Measurements from ENCODE around the gene HINFP. TPM values are rescaled to one million over a fixed set of nuclear protein-coding genes. Genes with fewer than 3 reads are reported as not detected.

HINFP gene
- total and polyA plus RNA-seq, 4 donors, result 10.4 to 24.5 (median 17.8) TPM

DNA sequence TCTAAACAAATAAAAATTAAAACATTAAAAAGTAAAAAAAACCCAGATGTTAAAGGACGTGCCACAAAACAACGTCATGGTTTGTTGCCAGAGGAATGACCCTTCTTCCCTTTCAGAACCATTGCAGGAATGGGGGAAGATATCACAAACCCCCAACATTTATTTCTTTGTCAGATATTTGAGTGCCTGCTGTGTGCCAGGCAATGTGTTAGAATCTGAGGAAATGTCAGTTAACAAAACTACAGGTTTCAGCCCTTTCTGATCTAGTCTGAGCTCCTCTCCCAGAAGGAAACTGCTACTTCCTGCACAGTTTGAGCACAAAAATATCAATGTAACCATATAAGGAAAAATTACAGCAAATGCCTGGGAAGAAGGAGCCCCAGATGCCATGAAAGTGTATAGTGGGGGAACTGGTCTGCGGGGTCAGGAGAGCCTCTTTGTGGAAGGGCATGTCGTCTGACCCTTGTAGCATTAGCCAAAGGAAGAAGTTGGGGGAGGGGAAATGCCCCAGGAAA is 56.8 kb downstream of the HINFP start:
- no peaks in the 10 kb centered on the region for H3K9me3 ChIP-seq (ENCODE audit: control insufficient read depth in 4 of 4, insufficient read depth in 3 of 4, low read length in 3 of 4)
- H3K27me3 ChIP-seq (ENCODE audit: control insufficient read depth in 3 of 3, insufficient read depth in 3 of 3, low read length in 2 of 3), result no peaks in the 10 kb centered on the region
- no peak for DNase-seq
- 51 to 60% methylated on average over 4 of the region's 4 CpGs for WGBS, 2 donors
- H3K9ac ChIP-seq (ENCODE audit: insufficient read depth in 1 of 2, low read length in 2 of 2), result no peak overlapping the region
- no peak for ATAC-seq (ENCODE audit: insufficient read depth, low FRiP score)
- no peak overlapping the region for H3K27ac ChIP-seq (ENCODE audit: low read depth in 1 of 2, low read length in 1 of 2)
- H3K36me3 ChIP-seq (ENCODE audit: control insufficient read depth in 4 of 4, insufficient read depth in 4 of 4, low read length in 4 of 4), result peaks cover 0 to 37% (median 23%) of the 10 kb centered on the region in 4 donors
- H3K4me1 ChIP-seq (ENCODE audit: control insufficient read depth in 5 of 5, insufficient read depth in 5 of 5, low read length in 5 of 5), result no peaks in the 10 kb centered on the region
- no peak overlapping the region for H3K4me3 ChIP-seq
- TF ChIP-seq, protein P1, sequence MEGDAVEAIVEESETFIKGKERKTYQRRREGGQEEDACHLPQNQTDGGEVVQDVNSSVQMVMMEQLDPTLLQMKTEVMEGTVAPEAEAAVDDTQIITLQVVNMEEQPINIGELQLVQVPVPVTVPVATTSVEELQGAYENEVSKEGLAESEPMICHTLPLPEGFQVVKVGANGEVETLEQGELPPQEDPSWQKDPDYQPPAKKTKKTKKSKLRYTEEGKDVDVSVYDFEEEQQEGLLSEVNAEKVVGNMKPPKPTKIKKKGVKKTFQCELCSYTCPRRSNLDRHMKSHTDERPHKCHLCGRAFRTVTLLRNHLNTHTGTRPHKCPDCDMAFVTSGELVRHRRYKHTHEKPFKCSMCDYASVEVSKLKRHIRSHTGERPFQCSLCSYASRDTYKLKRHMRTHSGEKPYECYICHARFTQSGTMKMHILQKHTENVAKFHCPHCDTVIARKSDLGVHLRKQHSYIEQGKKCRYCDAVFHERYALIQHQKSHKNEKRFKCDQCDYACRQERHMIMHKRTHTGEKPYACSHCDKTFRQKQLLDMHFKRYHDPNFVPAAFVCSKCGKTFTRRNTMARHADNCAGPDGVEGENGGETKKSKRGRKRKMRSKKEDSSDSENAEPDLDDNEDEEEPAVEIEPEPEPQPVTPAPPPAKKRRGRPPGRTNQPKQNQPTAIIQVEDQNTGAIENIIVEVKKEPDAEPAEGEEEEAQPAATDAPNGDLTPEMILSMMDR (IDR thresholded peaks at IDR 0.05; ENCODE audit: control extremely low read depth, extremely low read depth), result no peak

GRCh38 chr11:119179342-119179741 is 58.0 kb downstream of the HINFP start:
- ATAC-seq (ENCODE audit: insufficient read depth, low FRiP score) (no peak), DNase-seq (no peak)
- H3K4me3 ChIP-seq, result no peak overlapping the region
- TF ChIP-seq, protein P1 (IDR thresholded peaks at IDR 0.05; ENCODE audit: control extremely low read depth, extremely low read depth), result no peak
- no peaks in the 10 kb centered on the region for H3K4me1 ChIP-seq (ENCODE audit: control insufficient read depth in 5 of 5, insufficient read depth in 5 of 5, low read length in 5 of 5)
- WGBS, 2 donors, result 95 to 96% methylated on average over 6 of the region's 6 CpGs
- H3K36me3 ChIP-seq (ENCODE audit: control insufficient read depth in 4 of 4, insufficient read depth in 4 of 4, low read length in 4 of 4), result peaks cover 0 to 34% (median 23%) of the 10 kb centered on the region in 4 donors
- no peak overlapping the region for H3K9ac ChIP-seq (ENCODE audit: insufficient read depth in 1 of 2, low read length in 2 of 2)
- H3K27ac ChIP-seq (ENCODE audit: low read depth in 1 of 2, low read length in 1 of 2), result no peak overlapping the region
- no peaks in the 10 kb centered on the region for H3K9me3 ChIP-seq (ENCODE audit: control insufficient read depth in 4 of 4, insufficient read depth in 3 of 4, low read length in 3 of 4)
- H3K27me3 ChIP-seq (ENCODE audit: control insufficient read depth in 3 of 3, insufficient read depth in 3 of 3, low read length in 2 of 3), result no peaks in the 10 kb centered on the region

GRCh38 chr11:119179983-119180382 is 58.6 kb downstream of the HINFP start:
- no peaks in the 10 kb centered on the region for H3K9me3 ChIP-seq (ENCODE audit: control insufficient read depth in 4 of 4, insufficient read depth in 3 of 4, low read length in 3 of 4)
- H3K27ac ChIP-seq (ENCODE audit: low read depth in 1 of 2, low read length in 1 of 2), result no peak overlapping the region
- WGBS, 2 donors, result 91% methylated on average over 10 of the region's 10 CpGs
- H3K36me3 ChIP-seq (ENCODE audit: control insufficient read depth in 4 of 4, insufficient read depth in 4 of 4, low read length in 4 of 4), result peaks cover 0 to 28% (median 21%) of the 10 kb centered on the region in 4 donors
- ATAC-seq (ENCODE audit: insufficient read depth, low FRiP score), result no peak
- TF ChIP-seq, protein P1 (IDR thresholded peaks at IDR 0.05; ENCODE audit: control extremely low read depth, extremely low read depth), result no peak
- no peaks in the 10 kb centered on the region for H3K4me1 ChIP-seq (ENCODE audit: control insufficient read depth in 5 of 5, insufficient read depth in 5 of 5, low read length in 5 of 5)
- H3K9ac ChIP-seq (ENCODE audit: insufficient read depth in 1 of 2, low read length in 2 of 2), result no peak overlapping the region
- no peak overlapping the region for H3K4me3 ChIP-seq
- no peaks in the 10 kb centered on the region for H3K27me3 ChIP-seq (ENCODE audit: control insufficient read depth in 3 of 3, insufficient read depth in 3 of 3, low read length in 2 of 3)
- no peak for DNase-seq
